GM23248 (cell line): ENCODE measurements around the gene HS3ST3B1.

Source experiments
- EZH2 ChIP-seq: fragments of 200-600 bp; sonication (generic); IDR thresholded peaks from 2 replicates; pipeline ENCODE4 v1.6.1; 2018; ENCODE audit warnings: antibody characterized with exemption, mild to moderate bottlenecking; ENCODE audit not compliant: insufficient read depth, poor library complexity, severe bottlenecking
- EZH2phosphoT487 ChIP-seq: fragments of 200-600 bp; sonication (generic); IDR thresholded peaks from 2 replicates; pipeline ENCODE4 v1.6.1; 2018; ENCODE audit warnings: antibody characterized with exemption, moderate library complexity, mild to moderate bottlenecking, low read depth; ENCODE audit not compliant: insufficient read depth

DNA sequence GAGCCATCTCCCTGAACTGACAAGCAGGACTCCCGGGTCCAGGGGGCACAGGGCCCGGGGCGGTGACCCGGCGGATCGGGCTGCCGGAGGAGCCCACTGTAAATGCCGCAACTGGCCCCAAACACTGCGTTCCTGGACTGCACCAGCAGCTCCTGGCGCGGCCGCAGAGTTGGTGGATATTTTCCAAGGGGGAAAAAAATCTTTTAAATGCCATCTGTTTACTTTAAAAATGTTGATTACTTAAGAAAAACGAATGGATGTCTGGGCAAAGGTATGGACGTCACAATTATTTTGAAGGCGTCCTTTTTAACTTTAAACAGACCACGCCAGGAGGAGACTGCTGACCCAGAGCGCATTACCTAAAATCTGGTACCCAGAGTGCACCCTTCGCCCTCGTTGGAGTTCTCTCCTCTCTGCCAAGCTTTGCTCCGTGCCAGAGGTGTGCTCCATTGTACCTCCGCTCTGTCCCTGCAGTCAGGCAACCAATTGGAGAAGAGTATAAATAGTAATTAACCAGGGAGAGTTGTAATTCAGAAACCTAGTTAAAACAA lies 3.4 kb downstream of the HS3ST3B1 start:
- TF ChIP-seq EZH2 (no peak), EZH2phosphoT487 (no peak)
